H1 (cell line): Measurements from ENCODE around the gene PHLDA2. TPM values are rescaled to one million over a fixed set of nuclear protein-coding genes. Genes with fewer than 3 reads are reported as not detected.

Experiments
- CTCF ChIA-PET: fragments of 300-600 bp; sonication (Branson Sonifier 250); formaldehyde crosslinking; loops from one replicate; lab custom pipeline; 2021; ENCODE audit not compliant: partially characterized antibody; lab: Charles Lee
- POLR2A ChIA-PET: fragments of 300-600 bp; sonication (Branson Sonifier 250); formaldehyde crosslinking; loops from one replicate; lab custom pipeline; 2021; ENCODE audit warnings: inconsistent platforms; ENCODE audit not compliant: partially characterized antibody; lab: Charles Lee
- DNase-seq, 2 experiments: peaks; one replicate each; pipeline versions ENCODE4 v3.0.0 to v3.0.0-alpha.2; 2010 to 2022; ENCODE audit warnings: low spot score in 2 of 2, low read depth in 1 of 2, mixed read lengths in 1 of 2
- FAIRE-seq: peaks from 2 replicates; lab custom pipeline; 2011; peaks lifted over from hg19 to GRCh38; lab: Jason Lieb, UNC
- H2AFZ ChIP-seq: 2 replicates; pipeline ENCODE4 v1.8.1; 2012; ENCODE audit warnings: low read length, inconsistent platforms
- H2AK5ac ChIP-seq: 2 replicates; pipeline ENCODE4 v1.6.1; 2013; ENCODE audit warnings: low read depth, low read length
- H2BK120ac ChIP-seq: replicated peaks from 2 replicates; pipeline ENCODE3; 2013; ENCODE audit warnings: low read depth, low read length, inconsistent platforms
- H2BK12ac ChIP-seq: 2 replicates; pipeline ENCODE4 v1.6.1; 2013; ENCODE audit warnings: low read depth, low read length
- H2BK15ac ChIP-seq: 2 replicates; pipeline ENCODE4 v1.6.1; 2013; ENCODE audit warnings: low read length
- H2BK20ac ChIP-seq: 2 replicates; pipeline ENCODE4 v1.6.1; 2013; ENCODE audit warnings: low read length
- H2BK5ac ChIP-seq: 2 replicates; pipeline ENCODE4 v1.6.1; 2013; ENCODE audit warnings: low read depth, low read length
- H3K14ac ChIP-seq: 2 replicates; pipeline ENCODE4 v1.6.1; 2013; ENCODE audit warnings: inconsistent platforms; ENCODE audit not compliant: insufficient read length
- H3K18ac ChIP-seq: 2 replicates; pipeline ENCODE4 v1.6.1; 2013; ENCODE audit warnings: low read length; ENCODE audit errors: extremely low read depth
- H3K23ac ChIP-seq: 2 replicates; pipeline ENCODE4 v1.6.1; 2013; ENCODE audit warnings: inconsistent platforms; ENCODE audit not compliant: insufficient read length
- H3K23me2 ChIP-seq: 2 replicates; pipeline ENCODE4 v1.6.1; 2013; ENCODE audit warnings: low read depth, low read length
- H3K27ac ChIP-seq: 2 replicates; pipeline ENCODE4 v1.6.1; 2011; ENCODE audit warnings: low read depth, low read length, inconsistent platforms
- H3K27me3 ChIP-seq, 4 experiments: replicated peaks in 1 of 4; 1 replicate in 1 of 4; 2 replicates in 3 of 4; pipeline versions ENCODE4 v1.6.1 to v1.8.1; 2011 to 2013; ENCODE audit warnings: low read length in 3 of 4, mild to moderate bottlenecking in 3 of 4, inconsistent platforms in 2 of 4, mixed read lengths in 2 of 4, moderate library complexity in 1 of 4; ENCODE audit not compliant: control insufficient read depth in 3 of 4, insufficient read depth in 3 of 4; ENCODE audit errors: extremely low read depth in 1 of 4
- H3K36me3 ChIP-seq, 4 experiments: 2 replicates each; pipeline versions ENCODE4 v1.6.1 to v1.8.1; 2011 to 2013; ENCODE audit warnings: mild to moderate bottlenecking in 4 of 4, low read length in 3 of 4, moderate library complexity in 2 of 4, control low read depth in 1 of 4, inconsistent platforms in 1 of 4; ENCODE audit not compliant: insufficient read depth in 4 of 4, control insufficient read depth in 2 of 4
- H3K4ac ChIP-seq: replicated peaks from 2 replicates; pipeline ENCODE3; 2013; ENCODE audit warnings: low read length, low read depth, mixed read lengths, inconsistent platforms; ENCODE audit not compliant: insufficient read length
- H3K4me1 ChIP-seq, 4 experiments: replicated peaks in 1 of 4; 1 replicate in 1 of 4; 2 replicates in 3 of 4; pipeline versions ENCODE4 v1.6.1 to v1.8.1; 2011 to 2013; ENCODE audit warnings: low read length in 3 of 4, inconsistent platforms in 2 of 4, mixed read lengths in 1 of 4; ENCODE audit not compliant: insufficient read depth in 4 of 4, control insufficient read depth in 3 of 4
- H3K4me2 ChIP-seq, 2 experiments: 2 replicates each; pipeline versions ENCODE4 v1.6.1 to v1.8.1; 2011 to 2013; ENCODE audit warnings: low read depth in 2 of 2, low read length in 2 of 2, control low read depth in 1 of 2, inconsistent platforms in 1 of 2, mild to moderate bottlenecking in 1 of 2; ENCODE audit not compliant: insufficient read depth in 1 of 2
- H3K4me3 ChIP-seq, 4 experiments: fragments of 200-600, 300-600 bp in 1 of 4; sonication (generic), shearing (Covaris generic), sonication (Bioruptor Twin) in 1 of 4; 2 replicates each; pipeline versions ENCODE4 v1.5.1 to v1.8.1; 2011 to 2016; ENCODE audit warnings: low read length in 4 of 4, low read depth in 3 of 4, control low read depth in 2 of 4, inconsistent platforms in 2 of 4, mild to moderate bottlenecking in 2 of 4, mixed read lengths in 1 of 4, moderate library complexity in 1 of 4; ENCODE audit not compliant: insufficient read depth in 2 of 4; ENCODE audit errors: extremely low read depth in 1 of 4
- H3K56ac ChIP-seq: replicated peaks from 2 replicates; pipeline ENCODE3; 2013; ENCODE audit warnings: low read depth, mild to moderate bottlenecking, mixed read lengths, low read length, inconsistent platforms; ENCODE audit not compliant: insufficient read length
- H3K79me1 ChIP-seq: 2 replicates; pipeline ENCODE4 v1.6.1; 2013; ENCODE audit warnings: low read depth, low read length, control low read depth
- H3K79me2 ChIP-seq, 2 experiments: 2 replicates each; pipeline versions ENCODE4 v1.6.1 to v1.8.1; 2012 to 2013; ENCODE audit warnings: low read length in 2 of 2, mild to moderate bottlenecking in 2 of 2, inconsistent platforms in 1 of 2; ENCODE audit not compliant: insufficient read depth in 2 of 2, control insufficient read depth in 1 of 2
- H3K9ac ChIP-seq, 4 experiments: replicated peaks in 1 of 4; 1 replicate in 1 of 4; 2 replicates in 3 of 4; pipeline versions ENCODE4 v1.6.1 to v1.8.1; 2011 to 2013; ENCODE audit warnings: low read depth in 3 of 4, low read length in 3 of 4, control low read depth in 2 of 4, mild to moderate bottlenecking in 2 of 4, moderate library complexity in 2 of 4, inconsistent platforms in 1 of 4; ENCODE audit errors: extremely low read depth in 1 of 4
- H3K9me3 ChIP-seq, 2 experiments: 2 replicates each; pipeline versions ENCODE4 v1.6.1 to v1.8.1; 2012 to 2013; ENCODE audit warnings: mild to moderate bottlenecking in 2 of 2, moderate library complexity in 2 of 2, control low read depth in 1 of 2, inconsistent platforms in 1 of 2, low read depth in 1 of 2, low read length in 1 of 2, mixed read lengths in 1 of 2; ENCODE audit not compliant: insufficient read depth in 2 of 2
- H4K20me1 ChIP-seq, 2 experiments: replicated peaks in 1 of 2; 2 replicates each; pipeline versions ENCODE3 to v1.8.1; 2011 to 2013; ENCODE audit warnings: inconsistent platforms in 2 of 2, low read length in 2 of 2, mild to moderate bottlenecking in 1 of 2; ENCODE audit not compliant: insufficient read depth in 2 of 2, control insufficient read depth in 1 of 2
- H4K5ac ChIP-seq: 2 replicates; pipeline ENCODE4 v1.6.1; 2013; ENCODE audit warnings: low read length, low read depth, mixed read lengths, inconsistent platforms; ENCODE audit not compliant: insufficient read length
- H4K8ac ChIP-seq: 2 replicates; pipeline ENCODE4 v1.8.0; 2013; ENCODE audit warnings: mild to moderate bottlenecking, moderate library complexity, low read length, inconsistent platforms; ENCODE audit not compliant: insufficient read depth; ENCODE audit errors: extremely low read depth
- H4K91ac ChIP-seq: replicated peaks from 2 replicates; pipeline ENCODE3; 2013; ENCODE audit warnings: low read length, mixed read lengths, inconsistent platforms; ENCODE audit not compliant: insufficient read length
- BRCA1 ChIP-seq: IDR thresholded peaks from 2 replicates; pipeline ENCODE4 v1.6.1; 2012; ENCODE audit warnings: low read depth, low read length, improper control_type of control experiment
- CBX8 ChIP-seq: fragments of 300-800, 300-1000 bp; sonication (generic); IDR thresholded peaks from 2 replicates; pipeline ENCODE4 v1.7.1; 2016; ENCODE audit warnings: low read depth, low read length, borderline replicate concordance
- CHD1 ChIP-seq: IDR thresholded peaks from 2 replicates; pipeline ENCODE4 v1.6.1; 2012; ENCODE audit warnings: low read depth, low read length, improper control_type of control experiment
- FOSL1 ChIP-seq: IDR thresholded peaks from 2 replicates; pipeline ENCODE4 v1.6.1; 2011; ENCODE audit warnings: mild to moderate bottlenecking, low read depth, low read length, moderate library complexity; ENCODE audit not compliant: insufficient read depth
- KDM1A ChIP-seq: fragments of 200-600, 300-600 bp; sonication (generic); IDR thresholded peaks from 2 replicates; pipeline ENCODE4 v1.7.1; 2016; ENCODE audit warnings: mild to moderate bottlenecking, low read length, borderline replicate concordance
- POU5F1 ChIP-seq: IDR thresholded peaks from 2 replicates; pipeline ENCODE4 v1.6.1; 2011; ENCODE audit warnings: low read depth, mild to moderate bottlenecking, low read length, moderate library complexity
- RBBP5 ChIP-seq: IDR thresholded peaks from 2 replicates; pipeline ENCODE4 v1.7.1; 2012; ENCODE audit warnings: low read depth, mild to moderate bottlenecking, inconsistent platforms, low read length, moderate library complexity, borderline replicate concordance
- SUZ12 ChIP-seq: fragments of 200-600 bp; sonication (generic); IDR thresholded peaks from 2 replicates; pipeline ENCODE4 v1.6.1; 2012; ENCODE audit warnings: mild to moderate bottlenecking, inconsistent platforms, low read length, moderate library complexity, mixed read lengths
- TAF1 ChIP-seq: IDR thresholded peaks from 2 replicates; pipeline ENCODE4 v1.6.1; 2011; ENCODE audit warnings: mild to moderate bottlenecking, low read depth, low read length
- WGBS, 2 experiments: shearing (Covaris generic) in 1 of 2; methylation state at CpG; one replicate each; pipeline versions ENCODE4 v1.1.6 to v1.1.7; 2013 to 2015; ENCODE audit warnings: low lambda C conversion rate in 2 of 2, mixed read lengths in 2 of 2, inconsistent platforms in 1 of 2, low coverage in 1 of 2, missing lambda C conversion rate in 1 of 2; ENCODE audit not compliant: insufficient replicate concordance in 2 of 2, insufficient coverage in 1 of 2, insufficient read length in 1 of 2; ENCODE audit errors: extremely low coverage in 1 of 2, missing lambda C conversion rate in 1 of 2; 5-methylcytosine and 5-hydroxymethylcytosine counted together
- polyA plus RNA-seq, 7 experiments: library from polyadenylated mRNA; depleted of rRNA in 3 of 7; stranded (reverse) in 5 of 7; unstranded in 2 of 7; fragments of >200 nt in 5 of 7; fragments of 200-250 nt in 2 of 7; gene quantifications; 1 replicate in 5 of 7; 2 replicates in 1 of 7; 4 replicates in 1 of 7; pipeline versions ENCODE4 v1.2.1 to v1.2.3, GENCODE V29; 2011 to 2013; ENCODE audit warnings: missing spikeins in 2 of 7, mixed read lengths in 2 of 7
- total RNA-seq: library from RNA; stranded (reverse); fragmentation: NEBNext Ultra II Directional; extraction: Animal tissue kit (Norgen Biotek cat#: 25700); gene quantifications from 2 replicates; pipeline ENCODE4 v1.2.1, GENCODE V29; 2021

PHLDA2 gene
- total and polyA plus RNA-seq, 2 of the 8 experiments (the other 6 are each of a cell fraction or from before 2014, with no cell fraction given) = 5.2 to 7.6 TPM

DNA sequence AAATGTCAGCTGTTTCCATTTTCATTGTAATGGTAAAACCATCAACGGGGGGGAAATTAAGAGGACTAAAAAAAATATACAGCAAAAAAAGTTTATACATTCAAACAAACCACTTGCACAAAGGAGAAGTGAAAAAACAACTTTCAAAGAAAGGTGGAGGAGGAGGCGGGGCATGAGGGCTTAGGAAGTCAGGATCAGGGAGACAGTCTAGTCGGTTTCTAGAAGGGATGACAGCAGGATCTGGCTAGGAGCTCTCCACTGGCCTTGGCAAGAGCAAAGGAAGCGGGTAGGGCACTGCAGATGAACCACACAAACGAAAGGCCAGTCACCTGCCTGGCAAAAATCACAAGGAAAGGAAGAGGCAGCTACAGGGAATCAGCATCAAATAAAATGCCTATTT lies 31.9 kb upstream of the PHLDA2 start:
- Histone ChIP-seq H3K23me2 (no peaks in the 10 kb centered on the region), H3K9ac (no peak overlapping the region), H3K14ac (no peak overlapping the region), H3K18ac (no peak overlapping the region), H2BK120ac (no peak overlapping the region), H4K5ac (no peak overlapping the region), H2AFZ (no peak overlapping the region), H3K4me3 (no peak overlapping the region), H3K36me3 (peaks cover 30 to 82% (median 63%) of the 10 kb centered on the region in 4 experiments), H4K20me1 (peaks cover 28 to 30% of the 10 kb centered on the region in 2 experiments), H3K79me1 (peaks cover 9% of the 10 kb centered on the region; the same call in 1 of the 2 replicates), H2BK5ac (no peak overlapping the region), H3K9me3 (no peaks in the 10 kb centered on the region), H3K27me3 (no peaks in the 10 kb centered on the region), H4K8ac (no peak overlapping the region), H2AK5ac (no peak overlapping the region), H2BK20ac (no peak overlapping the region), H3K23ac (no peak overlapping the region), H3K4me2 (no peak overlapping the region), H3K79me2 (peaks cover 0 to 21% of the 10 kb centered on the region in 2 experiments; a peak in 1 of 4 replicates), H3K56ac (no peak overlapping the region), H2BK15ac (no peak overlapping the region), H3K4me1 (peaks cover 0 to 8% (median 3%) of the 10 kb centered on the region in 4 experiments; a peak in 6 of 7 replicates), H3K4ac (no peak overlapping the region), H4K91ac (no peak overlapping the region), H2BK12ac (no peak overlapping the region), H3K27ac (no peak overlapping the region)
- TF ChIP-seq BRCA1 = no peak
- TF ChIP-seq TAF1 = no peak
- no peak for TF ChIP-seq FOSL1
- TF ChIP-seq SUZ12 = no peak
- no peak for TF ChIP-seq KDM1A
- no peak for TF ChIP-seq RBBP5
- TF ChIP-seq CHD1 = no peak
- TF ChIP-seq CBX8 = no peak
- TF ChIP-seq POU5F1 = no peak
- CTCF ChIA-PET = interaction anchor here (0.6 to 2.2 kb wide), 4 partner anchors 9 to 536 kb away, joined by 3 to 5 read pairs (median 4); no protein-coding TSS in a partner anchor
- no peak for DNase-seq
- POLR2A ChIA-PET = interaction anchor here (0.7 to 2.0 kb wide), 4 partner anchors 9 to 51 kb away, joined by 3 to 12 read pairs (median 4); no protein-coding TSS in a partner anchor
- WGBS, 2 experiments = 72% methylated on average over 5 of the region's 5 CpGs; no CpG with 5 or more reads in 1 of the 2 experiments
- no peak for FAIRE-seq
